Right ventricle myocardium superior (tissue), 1 donor: ENCODE results near the gene F7. TPM values are rescaled to one million over a fixed set of nuclear protein-coding genes. Genes with fewer than 3 reads are reported as not detected.
"Not testable (repeated sequence)": the region's sequence is repeated elsewhere in the genome, so short reads cannot be mapped to it uniquely, and the experiment has no call there.

Source experiments
- ATAC-seq: fragments of 200-7000 bp; cut with Tn5 transposase; one replicate; pipeline ENCODE4 v1.9.1; 2020; ENCODE audit warnings: mild to moderate bottlenecking; ENCODE audit not compliant: poor library complexity
- DNase-seq: peaks from one replicate; pipeline ENCODE4 v3.0.0-alpha.2; 2020
- intact Hi-C: fragments of 100-400 bp; cut with DNase I; formaldehyde crosslinking; loops from one replicate; pipeline ENCODE4 v1.11.2; 2022
- total RNA-seq: library from RNA; stranded (reverse); fragmentation: NEBNext Ultra II Directional; extraction: Animal tissue kit (Norgen Biotek cat#: 25700); gene quantifications from one replicate; pipeline ENCODE4 v1.2.1, GENCODE V29; 2021
- donor health status: DM: no; HTN: yes; CAD: no; lungs with severe emphysema.

Gene F7
- total RNA-seq, 1 donor from 2014 or later: 0.08 TPM

GRCh38 chr13:113112475-113112874 is 6.9 kb downstream of the F7 start:
- DNase-seq, ATAC-seq, intact Hi-C loops: not testable (repeated sequence)

DNA sequence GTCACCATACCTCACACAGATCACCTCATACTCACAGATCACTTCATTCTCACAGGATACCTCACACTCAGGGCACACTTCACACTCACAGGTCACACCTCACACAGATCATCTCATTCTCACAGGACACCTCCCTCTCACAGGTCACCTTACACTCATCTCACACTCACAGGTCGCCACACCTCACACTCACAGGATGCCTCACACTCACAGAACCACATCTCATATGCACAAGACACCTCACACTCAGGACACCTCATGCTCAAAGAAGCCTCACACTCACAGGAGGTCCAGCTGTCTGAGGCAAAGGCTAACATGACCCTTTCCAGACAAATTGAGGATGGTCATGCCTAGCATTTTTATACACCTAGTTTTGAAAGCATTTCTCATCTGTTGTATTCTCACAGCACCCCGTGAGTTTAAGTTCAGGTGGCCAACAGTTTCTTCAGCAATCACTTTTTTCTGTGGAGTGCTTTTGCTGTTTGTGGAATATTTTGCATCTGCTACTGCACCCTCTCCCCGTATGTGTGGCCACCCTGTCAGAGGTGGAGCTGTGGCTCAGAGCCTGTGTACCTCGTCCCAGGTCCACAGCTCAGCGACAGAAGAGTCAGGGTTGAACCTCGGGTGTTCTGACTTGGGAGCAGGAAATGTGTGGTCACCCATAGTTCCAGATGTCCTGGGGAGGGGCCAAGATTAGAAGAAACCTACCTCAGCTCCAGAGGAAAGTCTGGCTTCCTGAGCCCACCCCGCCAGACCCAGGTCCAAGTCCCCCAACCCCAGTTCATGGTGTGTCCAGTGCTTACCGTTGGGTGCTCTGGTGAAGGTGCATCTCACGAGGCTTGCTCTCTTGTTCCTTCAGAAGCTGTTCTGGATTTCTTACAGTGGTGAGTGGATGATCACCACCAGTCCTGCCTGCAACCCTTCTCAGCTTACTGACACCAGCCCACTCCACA is 7.6 kb downstream of the F7 start:
- intact Hi-C loops: no loop called here
- DNase-seq: no peak
- no peak for ATAC-seq

DNA sequence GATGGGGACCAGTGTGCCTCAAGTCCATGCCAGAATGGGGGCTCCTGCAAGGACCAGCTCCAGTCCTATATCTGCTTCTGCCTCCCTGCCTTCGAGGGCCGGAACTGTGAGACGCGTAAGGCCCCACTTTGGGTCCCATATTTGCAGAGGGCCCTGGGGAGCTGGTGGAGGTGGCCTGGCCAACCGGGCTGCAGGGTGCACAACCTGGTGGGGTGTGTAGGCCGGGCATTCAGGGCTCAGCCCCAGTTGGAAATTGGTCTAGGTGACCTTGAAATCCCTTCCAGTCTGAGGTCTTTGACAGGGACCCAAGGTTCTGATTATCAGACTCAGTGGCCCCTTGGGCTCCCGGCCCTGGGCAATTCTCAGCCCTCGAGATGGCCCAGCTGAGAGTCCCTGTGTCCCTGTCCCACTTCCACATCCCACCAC is 8.3 kb downstream of the F7 start:
- DNase-seq: no peak
- intact Hi-C loops: no loop called here
- no peak for ATAC-seq

- intact Hi-C loops: no loop called here
- ATAC-seq: no peak
- no peak for DNase-seq
Measured at GRCh38 chr13:113114511-113115362, 9.1 kb downstream of the F7 start.

GRCh38 chr13:113115363-113116205 is 10.0 kb downstream of the F7 start:
- DNase-seq: no peak
- ATAC-seq: no peak
- intact Hi-C loops: no loop called here

GRCh38 chr13:113116206-113116800 is 10.7 kb downstream of the F7 start:
- intact Hi-C loops: no loop called here
- no peak for ATAC-seq

DNA sequence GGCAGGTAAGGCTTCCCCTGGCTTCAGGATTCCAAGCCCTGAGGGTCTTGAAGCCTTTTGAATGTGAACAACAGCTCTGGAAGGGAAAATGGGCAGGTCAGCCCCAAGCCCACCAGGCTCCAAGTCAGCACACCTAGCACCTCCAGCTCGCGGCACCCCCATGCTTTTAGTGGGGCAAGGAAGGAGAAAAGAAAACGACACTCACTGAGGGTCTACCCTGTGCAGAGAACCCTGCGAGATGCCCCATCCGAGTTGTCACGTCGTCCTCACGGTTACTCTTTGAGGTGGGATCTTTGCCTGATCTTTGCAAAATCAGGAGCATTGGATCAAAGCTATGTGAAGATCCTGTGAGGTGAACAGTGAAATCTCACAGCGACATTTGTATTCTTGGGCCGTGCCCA is 11.3 kb downstream of the F7 start:
- DNase-seq: no peak
- intact Hi-C loops: no loop called here
- no peak for ATAC-seq

More at GRCh38 chr13:113116206-113116800, 10.7 kb downstream of the F7 start:
- DNase-seq: no peak

DNA sequence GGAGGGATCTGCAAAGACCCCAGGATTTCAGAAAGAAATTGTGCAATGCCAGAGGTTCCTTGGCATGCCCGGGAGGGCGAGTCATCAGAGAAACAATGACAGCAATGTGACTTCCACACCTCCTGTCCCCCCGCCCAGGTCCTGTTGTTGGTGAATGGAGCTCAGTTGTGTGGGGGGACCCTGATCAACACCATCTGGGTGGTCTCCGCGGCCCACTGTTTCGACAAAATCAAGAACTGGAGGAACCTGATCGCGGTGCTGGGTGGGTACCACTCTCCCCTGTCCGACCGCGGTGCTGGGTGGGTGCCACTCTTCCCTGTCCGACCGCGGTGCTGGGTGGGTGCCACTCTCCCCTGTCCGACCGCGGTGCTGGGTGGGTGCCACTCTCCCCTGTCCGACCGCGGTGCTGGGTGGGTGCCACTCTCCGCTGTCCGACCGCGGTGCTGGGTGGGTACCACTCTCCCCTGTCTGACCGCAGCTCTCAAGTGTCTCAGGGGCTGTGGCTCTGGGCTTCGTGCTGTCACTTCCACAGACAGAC is 11.8 kb downstream of the F7 start:
- ATAC-seq (no peak), DNase-seq (no peak)
- intact Hi-C loops: no loop called here

DNA sequence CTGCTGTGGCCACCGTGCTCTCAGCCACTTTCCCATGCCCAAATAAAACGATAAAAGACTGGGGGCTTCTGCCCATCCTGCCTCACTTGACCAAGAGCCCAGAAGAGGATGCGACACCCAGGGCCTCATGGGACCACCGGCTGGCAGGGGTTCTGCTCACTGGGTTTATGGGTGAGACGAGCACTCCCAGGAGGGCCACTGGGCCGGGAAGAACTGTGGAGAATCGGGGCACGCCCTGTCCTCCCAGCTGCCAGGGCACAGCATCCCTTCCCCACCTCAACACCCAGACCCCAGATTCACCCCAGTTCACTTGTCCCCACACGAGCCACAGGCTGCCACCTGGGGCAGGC is 12.3 kb downstream of the F7 start:
- no peak for DNase-seq
- ATAC-seq: no peak
- intact Hi-C loops: no loop called here

DNA sequence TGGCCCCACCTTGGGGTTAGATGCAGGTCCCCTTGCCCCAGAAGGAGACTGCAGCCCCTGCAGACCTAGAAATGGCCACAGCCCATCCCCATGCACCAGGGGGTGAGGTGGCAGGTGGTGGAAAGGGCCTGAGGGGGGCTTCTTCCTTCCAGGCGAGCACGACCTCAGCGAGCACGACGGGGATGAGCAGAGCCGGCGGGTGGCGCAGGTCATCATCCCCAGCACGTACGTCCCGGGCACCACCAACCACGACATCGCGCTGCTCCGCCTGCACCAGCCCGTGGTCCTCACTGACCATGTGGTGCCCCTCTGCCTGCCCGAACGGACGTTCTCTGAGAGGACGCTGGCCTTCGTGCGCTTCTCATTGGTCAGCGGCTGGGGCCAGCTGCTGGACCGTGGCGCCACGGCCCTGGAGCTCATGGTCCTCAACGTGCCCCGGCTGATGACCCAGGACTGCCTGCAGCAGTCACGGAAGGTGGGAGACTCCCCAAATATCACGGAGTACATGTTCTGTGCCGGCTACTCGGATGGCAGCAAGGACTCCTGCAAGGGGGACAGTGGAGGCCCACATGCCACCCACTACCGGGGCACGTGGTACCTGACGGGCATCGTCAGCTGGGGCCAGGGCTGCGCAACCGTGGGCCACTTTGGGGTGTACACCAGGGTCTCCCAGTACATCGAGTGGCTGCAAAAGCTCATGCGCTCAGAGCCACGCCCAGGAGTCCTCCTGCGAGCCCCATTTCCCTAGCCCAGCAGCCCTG is 12.8 kb downstream of the F7 start:
- intact Hi-C loops: no loop called here
- ATAC-seq (no peak), DNase-seq (no peak)

- no peak for ATAC-seq
- no peak for DNase-seq
- intact Hi-C loops: no loop called here
Measured at GRCh38 chr13:113119166-113119821, 13.7 kb downstream of the F7 start.

GRCh38 chr13:113119822-113120189 is 14.2 kb downstream of the F7 start:
- intact Hi-C loops: no loop called here
- ATAC-seq (no peak), DNase-seq (no peak)

DNA sequence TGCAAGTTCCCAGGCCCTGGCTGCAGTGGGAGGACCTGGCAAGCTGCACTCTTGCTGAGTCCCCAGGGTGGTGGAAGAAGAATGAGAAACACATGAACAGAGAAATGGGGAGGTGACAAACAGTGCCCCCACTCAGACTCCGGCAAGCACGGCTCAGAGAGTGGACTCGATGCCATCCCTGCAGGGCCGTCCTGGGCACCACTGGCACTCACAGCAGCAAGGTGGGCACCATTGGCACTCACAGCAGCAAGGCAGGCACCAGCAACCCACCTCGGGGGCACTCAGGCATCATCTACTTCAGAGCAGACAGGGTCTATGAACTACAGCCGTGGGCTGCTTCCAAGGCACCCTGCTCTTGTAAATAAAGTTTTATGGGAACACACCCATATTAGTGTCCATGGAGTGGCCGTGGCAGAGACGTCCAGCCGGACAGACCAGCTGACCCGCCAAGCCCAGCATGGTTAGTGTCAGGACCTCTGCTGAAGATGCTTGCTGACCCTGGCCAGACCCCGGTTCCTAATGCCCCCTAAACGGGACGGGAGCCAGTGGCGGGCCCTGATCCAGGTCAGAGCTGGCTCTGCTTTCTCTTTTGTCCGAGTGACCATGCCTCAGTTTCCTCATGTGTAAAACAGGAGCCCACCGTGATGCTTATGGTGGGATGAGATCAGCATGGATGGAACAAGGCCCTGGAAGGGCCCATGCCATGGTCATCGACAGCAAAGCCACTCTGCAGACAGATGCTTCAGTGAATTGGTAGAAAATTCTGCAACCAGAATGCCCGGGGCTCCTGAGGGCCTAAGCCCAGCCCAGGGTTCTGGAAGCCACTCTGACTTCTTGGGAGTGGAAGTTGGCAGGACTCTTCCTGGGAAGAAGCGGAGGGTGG is 14.9 kb downstream of the F7 start:
- intact Hi-C loops: no loop called here
- no peak for ATAC-seq
- no peak for DNase-seq

GRCh38 chr13:113121183-113121927 is 15.8 kb downstream of the F7 start:
- intact Hi-C loops: no loop called here
- no peak for ATAC-seq
- DNase-seq: no peak

DNA sequence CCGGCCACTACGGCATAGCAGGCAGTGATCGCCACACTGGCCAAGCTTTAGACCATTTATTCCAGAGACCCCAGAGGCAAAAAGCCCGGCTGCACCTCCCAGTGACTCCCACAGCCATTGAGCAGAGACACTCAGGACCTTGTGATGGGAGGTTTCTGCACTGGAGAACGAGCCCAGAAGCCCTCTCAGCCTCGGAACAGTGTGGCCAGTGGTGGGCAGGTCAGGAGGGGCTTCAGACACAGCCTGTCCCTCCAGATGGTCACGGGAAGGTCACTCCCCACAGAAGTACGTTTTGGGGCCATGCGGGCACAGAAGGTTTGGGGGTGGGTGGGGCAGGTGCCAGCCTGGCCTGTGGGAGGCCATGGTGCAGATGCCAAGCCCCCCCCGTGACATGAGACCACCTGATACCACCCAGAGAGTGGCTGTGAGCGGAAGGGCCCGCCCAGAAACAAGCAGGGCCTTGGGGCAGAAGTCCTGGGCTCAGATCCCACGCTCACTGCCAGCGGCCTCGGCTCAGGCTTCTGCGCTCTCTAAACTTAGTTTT is 16.4 kb downstream of the F7 start:
- intact Hi-C loops: no loop called here
- DNase-seq (no peak), ATAC-seq (peak; percentile 24)
